ENCODE data around the gene STAT5A. TPM values are rescaled to one million over a fixed set of nuclear protein-coding genes. Genes with fewer than 3 reads are reported as not detected.

STAT5A gene
- total RNA-seq, 1 experiment from 2014 or later: 6.4 TPM

DNA sequence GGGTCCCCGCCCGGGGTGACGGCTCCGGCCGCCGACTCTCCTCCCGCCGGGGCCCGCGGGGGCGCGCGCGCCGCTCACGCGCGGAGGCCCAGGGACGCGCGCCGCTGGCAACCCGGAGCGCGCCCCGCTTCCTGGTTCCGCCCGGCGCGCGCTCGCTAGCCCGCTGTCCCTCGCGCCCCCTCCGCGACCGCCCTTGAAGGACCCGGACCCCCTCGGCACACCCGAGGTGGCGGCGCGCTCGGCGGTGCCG is 12.0 kb upstream of the STAT5A start, which contains the start of gene STAT5B:
Gene STAT5B (minus strand): TSS at position 33 of the 250 bp plus-strand sequence. CDS start 44,264 bp downstream, outside the sequence.
- Histone ChIP-seq H3K23ac (ENCODE audit: insufficient read length, low read depth, low read length) (no peak within 1 kb of the TSS), H2BK12ac (ENCODE audit: insufficient read length, low read depth, low read length) (no peak within 1 kb of the TSS), H4K20me1 (ENCODE audit: control insufficient read depth, insufficient read depth, insufficient read length) (no peaks in the 10 kb centered on the region), H3K14ac (ENCODE audit: insufficient read depth, low read length) (peak within 1 kb of the TSS; percentile 81), H2AFZ (ENCODE audit: low read length) (no peak within 1 kb of the TSS), H3K4ac (ENCODE audit: low read depth, low read length) (no peak within 1 kb of the TSS; the same call in 1 of the 2 replicates), H3K4me1 (ENCODE audit: insufficient read depth, low read length) (peaks cover 9% of the 10 kb centered on the region), H2AK5ac (ENCODE audit: insufficient read length, low read length) (no peak within 1 kb of the TSS), H2BK120ac (ENCODE audit: low read depth, low read length, poor library complexity, severe bottlenecking) (peak within 1 kb of the TSS; percentile 74), H3K9ac (ENCODE audit: extremely low read depth, insufficient read length, low read length) (peak within 1 kb of the TSS; percentile 71), H3K4me2 (ENCODE audit: insufficient read depth, insufficient read length, low read length) (peak within 1 kb of the TSS; percentile 90), H4K91ac (ENCODE audit: insufficient read length, low read depth, low read length) (no peak within 1 kb of the TSS), H3K9me3 (ENCODE audit: control insufficient read depth, low read depth, low read length) (no peaks in the 10 kb centered on the region), H2BK15ac (ENCODE audit: low read depth, low read length) (no peak within 1 kb of the TSS), H3K27me3 (ENCODE audit: insufficient read depth, low read length) (no peaks in the 10 kb centered on the region), H3K23me2 (ENCODE audit: insufficient read length, low read depth, low read length, poor library complexity, severe bottlenecking) (peaks cover 12% of the 10 kb centered on the region), H4K5ac (ENCODE audit: insufficient read length, low read depth, low read length) (no peak within 1 kb of the TSS), H3K18ac (ENCODE audit: insufficient read length, low read depth, low read length) (peak within 1 kb of the TSS; percentile 68), H3K79me2 (ENCODE audit: insufficient read depth, low read length) (peaks cover 4% of the 10 kb centered on the region; the same call in 1 of the 2 replicates), H4K8ac (replicated peaks; ENCODE audit: insufficient read length, low read depth, low read length) (no peak within 1 kb of the TSS), H3K56ac (ENCODE audit: insufficient read length, low read depth, low read length) (no peak within 1 kb of the TSS), H3K27ac (ENCODE audit: insufficient read length, low read depth, low read length) (no peak within 1 kb of the TSS), H2BK20ac (ENCODE audit: low read depth, low read length, poor library complexity, severe bottlenecking) (no peak within 1 kb of the TSS), H2BK5ac (ENCODE audit: insufficient read length, low read length) (no peak within 1 kb of the TSS), H3K79me1 (ENCODE audit: insufficient read depth, low read depth, low read length, poor library complexity, severe bottlenecking) (no peaks in the 10 kb centered on the region), H3T11ph (ENCODE audit: low read length) (no peak within 1 kb of the TSS)
- Mint-ChIP-seq H3K27me3 (ENCODE audit: low read depth) (peaks cover 4% of the 10 kb centered on the region), H3K9me3 (no peaks in the 10 kb centered on the region; a peak in 1 of 5 replicates), H3K36me3 (ENCODE audit: insufficient read depth in 1 of 3, low read depth in 3 of 3) (no peaks in the 10 kb centered on the region; a peak in 2 of 7 replicates), H3K4me1 (peaks cover 46 to 50% of the 10 kb centered on the region in 2 experiments), H3K27ac (peak within 1 kb of the TSS; percentile 91 to 98 (median 93)), H3K4me3 (peak within 1 kb of the TSS; percentile 90 to 94)
- no CpG with 5 or more reads among the region's 47 CpGs for WGBS (ENCODE audit: extremely low coverage, insufficient read length, low lambda C conversion rate)
- DNase-seq: peak; percentile 66
- TF ChIP-seq, protein P1, sequence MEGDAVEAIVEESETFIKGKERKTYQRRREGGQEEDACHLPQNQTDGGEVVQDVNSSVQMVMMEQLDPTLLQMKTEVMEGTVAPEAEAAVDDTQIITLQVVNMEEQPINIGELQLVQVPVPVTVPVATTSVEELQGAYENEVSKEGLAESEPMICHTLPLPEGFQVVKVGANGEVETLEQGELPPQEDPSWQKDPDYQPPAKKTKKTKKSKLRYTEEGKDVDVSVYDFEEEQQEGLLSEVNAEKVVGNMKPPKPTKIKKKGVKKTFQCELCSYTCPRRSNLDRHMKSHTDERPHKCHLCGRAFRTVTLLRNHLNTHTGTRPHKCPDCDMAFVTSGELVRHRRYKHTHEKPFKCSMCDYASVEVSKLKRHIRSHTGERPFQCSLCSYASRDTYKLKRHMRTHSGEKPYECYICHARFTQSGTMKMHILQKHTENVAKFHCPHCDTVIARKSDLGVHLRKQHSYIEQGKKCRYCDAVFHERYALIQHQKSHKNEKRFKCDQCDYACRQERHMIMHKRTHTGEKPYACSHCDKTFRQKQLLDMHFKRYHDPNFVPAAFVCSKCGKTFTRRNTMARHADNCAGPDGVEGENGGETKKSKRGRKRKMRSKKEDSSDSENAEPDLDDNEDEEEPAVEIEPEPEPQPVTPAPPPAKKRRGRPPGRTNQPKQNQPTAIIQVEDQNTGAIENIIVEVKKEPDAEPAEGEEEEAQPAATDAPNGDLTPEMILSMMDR (conservative IDR thresholded peaks at IDR 0.05): no peak
